ENCODE measurements around the gene KCNMB4. TPM values are rescaled to one million over a fixed set of nuclear protein-coding genes. Genes with fewer than 3 reads are reported as not detected.

KCNMB4 gene
- polyA plus RNA-seq, 1 of the 3 experiments (the other 2 are of a cell fraction): 0.74 TPM

DNA sequence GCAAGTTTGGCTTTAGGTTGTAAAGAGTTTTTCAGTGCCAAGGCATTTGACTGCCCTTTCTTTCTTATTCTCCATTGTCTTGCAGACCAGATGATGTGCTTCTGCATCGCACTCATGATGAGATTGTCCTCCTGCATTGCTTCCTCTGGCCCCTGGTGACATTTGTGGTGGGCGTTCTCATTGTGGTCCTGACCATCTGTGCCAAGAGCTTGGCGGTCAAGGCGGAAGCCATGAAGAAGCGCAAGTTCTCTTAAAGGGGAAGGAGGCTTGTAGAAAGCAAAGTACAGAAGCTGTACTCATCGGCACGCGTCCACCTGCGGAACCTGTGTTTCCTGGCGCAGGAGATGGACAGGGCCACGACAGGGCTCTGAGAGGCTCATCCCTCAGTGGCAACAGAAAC, 64.3 kb downstream of the KCNMB4 start:
- H3F3A ChIP-seq (replicated peaks; ENCODE audit: insufficient read depth): no peaks in the 10 kb centered on the region
- no peaks in the 10 kb centered on the region for H3K36me3 ChIP-seq (replicated peaks in 1 of 2; ENCODE audit: control insufficient read depth in 1 of 2, insufficient read depth in 2 of 2, low read length in 1 of 2)
- ChIA-PET CTCF (interaction anchor here (0.6 kb wide), 1 partner anchor 94 kb away, joined by 3 read pairs; no protein-coding TSS in a partner anchor), POLR2A (no interaction called here)
- no peaks in the 10 kb centered on the region for H3K9me2 ChIP-seq
- H3K27me3 ChIP-seq (ENCODE audit: insufficient read depth): no peaks in the 10 kb centered on the region
- TF ChIP-seq EZH2phosphoT487 (IDR thresholded peaks at IDR 0.05; ENCODE audit: borderline replicate concordance, low read depth) (no peak), TEAD4 (IDR thresholded peaks at IDR 0.05; ENCODE audit: borderline replicate concordance, insufficient read depth) (no peak)
- H4K20me1 ChIP-seq (ENCODE audit: insufficient read depth): no peaks in the 10 kb centered on the region
- H3K4me1 ChIP-seq (ENCODE audit: control insufficient read depth in 1 of 2, insufficient read depth in 2 of 2, low read depth in 1 of 2, low read length in 1 of 2): no peaks in the 10 kb centered on the region
- no peaks in the 10 kb centered on the region for H3K9me3 ChIP-seq
- DNase-seq: no peak
- H3K9ac ChIP-seq: no peak overlapping the region
- H2AFZ ChIP-seq (ENCODE audit: low read depth): no peak overlapping the region
- H3K4me3 ChIP-seq (ENCODE audit: low read depth in 2 of 2, low read length in 1 of 2): no peak overlapping the region
- 76% methylated on average over 11 of the region's 11 CpGs for WGBS (ENCODE audit: low lambda C conversion rate)
- no peaks in the 10 kb centered on the region for H3K79me2 ChIP-seq (ENCODE audit: insufficient read depth)
- H3K4me2 ChIP-seq: no peak overlapping the region
- H3K27ac ChIP-seq (ENCODE audit: low read depth in 2 of 2, low read length in 1 of 2): no peak overlapping the region

DNA sequence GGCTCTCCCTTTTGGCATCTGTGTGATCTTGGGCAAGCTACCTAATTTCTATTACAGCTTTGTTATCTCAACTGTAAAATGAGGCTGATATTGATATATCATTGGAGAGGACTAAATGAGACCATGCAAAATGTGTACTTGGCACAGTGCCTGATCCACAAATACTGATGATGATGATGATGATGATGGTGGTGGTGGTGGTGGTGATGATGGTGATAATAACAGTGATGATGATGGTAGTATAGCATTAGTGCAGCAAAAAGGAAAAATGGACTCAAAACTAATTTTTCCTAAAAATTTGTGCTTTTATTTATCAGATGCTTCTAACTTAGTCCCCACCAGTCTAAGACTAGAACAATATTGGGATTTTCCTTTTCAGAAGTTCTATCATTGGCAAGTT, 70.7 kb downstream of the KCNMB4 start:
- DNase-seq: no peak
- Histone ChIP-seq H3K27ac (ENCODE audit: low read depth in 2 of 2, low read length in 1 of 2) (no peak overlapping the region), H3K9me2 (no peaks in the 10 kb centered on the region), H2AFZ (ENCODE audit: low read depth) (no peak overlapping the region), H3K4me2 (no peak overlapping the region), H3F3A (replicated peaks; ENCODE audit: insufficient read depth) (no peaks in the 10 kb centered on the region), H3K36me3 (replicated peaks in 1 of 2; ENCODE audit: control insufficient read depth in 1 of 2, insufficient read depth in 2 of 2, low read length in 1 of 2) (no peaks in the 10 kb centered on the region), H3K9ac (no peak overlapping the region), H4K20me1 (ENCODE audit: insufficient read depth) (no peaks in the 10 kb centered on the region), H3K79me2 (ENCODE audit: insufficient read depth) (no peaks in the 10 kb centered on the region), H3K27me3 (ENCODE audit: insufficient read depth) (no peaks in the 10 kb centered on the region), H3K4me3 (ENCODE audit: low read depth in 2 of 2, low read length in 1 of 2) (no peak overlapping the region), H3K4me1 (ENCODE audit: control insufficient read depth in 1 of 2, insufficient read depth in 2 of 2, low read depth in 1 of 2, low read length in 1 of 2) (no peaks in the 10 kb centered on the region), H3K9me3 (no peaks in the 10 kb centered on the region)
- TF ChIP-seq RAD21 (IDR thresholded peaks at IDR 0.05; ENCODE audit: low read length) (no peak), CHD2 (IDR thresholded peaks at IDR 0.05; ENCODE audit: low read length, partially characterized antibody) (no peak), FOXJ3 (CRISPR knock-in tag; IDR thresholded peaks at IDR 0.05) (no peak), NFIC (IDR thresholded peaks at IDR 0.05; ENCODE audit: borderline replicate concordance) (no peak), EP300 (IDR thresholded peaks at IDR 0.05; ENCODE audit: borderline replicate concordance in 1 of 2, low read depth in 1 of 2, low read length in 1 of 2) (no peak), TEAD4 (IDR thresholded peaks at IDR 0.05; ENCODE audit: borderline replicate concordance, insufficient read depth) (no peak), FOSL2 (IDR thresholded peaks at IDR 0.05; ENCODE audit: borderline replicate concordance, low read depth) (no peak), RFX5 (IDR thresholded peaks at IDR 0.05; ENCODE audit: low read length) (no peak)
- TF ChIP-seq, protein P1, sequence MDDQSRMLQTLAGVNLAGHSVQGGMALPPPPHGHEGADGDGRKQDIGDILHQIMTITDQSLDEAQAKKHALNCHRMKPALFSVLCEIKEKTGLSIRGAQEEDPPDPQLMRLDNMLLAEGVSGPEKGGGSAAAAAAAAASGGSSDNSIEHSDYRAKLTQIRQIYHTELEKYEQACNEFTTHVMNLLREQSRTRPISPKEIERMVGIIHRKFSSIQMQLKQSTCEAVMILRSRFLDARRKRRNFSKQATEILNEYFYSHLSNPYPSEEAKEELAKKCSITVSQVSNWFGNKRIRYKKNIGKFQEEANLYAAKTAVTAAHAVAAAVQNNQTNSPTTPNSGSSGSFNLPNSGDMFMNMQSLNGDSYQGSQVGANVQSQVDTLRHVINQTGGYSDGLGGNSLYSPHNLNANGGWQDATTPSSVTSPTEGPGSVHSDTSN (IDR thresholded peaks at IDR 0.05): no peak
- TF ChIP-seq, protein P2, sequence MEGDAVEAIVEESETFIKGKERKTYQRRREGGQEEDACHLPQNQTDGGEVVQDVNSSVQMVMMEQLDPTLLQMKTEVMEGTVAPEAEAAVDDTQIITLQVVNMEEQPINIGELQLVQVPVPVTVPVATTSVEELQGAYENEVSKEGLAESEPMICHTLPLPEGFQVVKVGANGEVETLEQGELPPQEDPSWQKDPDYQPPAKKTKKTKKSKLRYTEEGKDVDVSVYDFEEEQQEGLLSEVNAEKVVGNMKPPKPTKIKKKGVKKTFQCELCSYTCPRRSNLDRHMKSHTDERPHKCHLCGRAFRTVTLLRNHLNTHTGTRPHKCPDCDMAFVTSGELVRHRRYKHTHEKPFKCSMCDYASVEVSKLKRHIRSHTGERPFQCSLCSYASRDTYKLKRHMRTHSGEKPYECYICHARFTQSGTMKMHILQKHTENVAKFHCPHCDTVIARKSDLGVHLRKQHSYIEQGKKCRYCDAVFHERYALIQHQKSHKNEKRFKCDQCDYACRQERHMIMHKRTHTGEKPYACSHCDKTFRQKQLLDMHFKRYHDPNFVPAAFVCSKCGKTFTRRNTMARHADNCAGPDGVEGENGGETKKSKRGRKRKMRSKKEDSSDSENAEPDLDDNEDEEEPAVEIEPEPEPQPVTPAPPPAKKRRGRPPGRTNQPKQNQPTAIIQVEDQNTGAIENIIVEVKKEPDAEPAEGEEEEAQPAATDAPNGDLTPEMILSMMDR (IDR thresholded peaks at IDR 0.05): no peak
- POLR2A ChIA-PET: no interaction called here
- CTCF ChIA-PET: no interaction called here
